Measurements from ENCODE around the gene PSME3IP1.
"Not testable (repeated sequence)": the region's sequence is repeated elsewhere in the genome, so short reads cannot be mapped to it uniquely, and the experiment has no call there.

Gene PSME3IP1

DNA sequence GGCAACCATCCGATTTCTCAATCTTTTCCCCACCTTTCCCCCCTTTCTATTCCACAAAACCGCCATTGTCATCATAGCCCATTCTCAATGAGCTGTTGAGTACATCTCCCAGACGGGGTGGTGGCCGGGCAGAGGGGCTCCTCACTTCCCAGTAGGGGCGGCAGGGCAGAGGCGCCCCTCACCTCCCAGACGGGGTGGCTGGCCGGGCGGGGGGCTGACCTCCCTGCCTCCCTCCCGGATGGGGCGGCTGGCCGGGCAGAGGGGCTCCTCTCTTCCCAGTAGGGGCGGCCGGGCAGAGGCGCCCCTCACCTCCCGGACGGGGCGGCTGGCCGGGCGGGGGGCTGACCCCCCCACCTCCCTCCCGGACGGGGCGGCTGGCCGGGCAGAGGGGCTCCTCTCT is 14.5 kb upstream of the PSME3IP1 start:
- DNase-seq (ENCODE audit: low read depth in 3 of 3), result not testable (repeated sequence)

DNA sequence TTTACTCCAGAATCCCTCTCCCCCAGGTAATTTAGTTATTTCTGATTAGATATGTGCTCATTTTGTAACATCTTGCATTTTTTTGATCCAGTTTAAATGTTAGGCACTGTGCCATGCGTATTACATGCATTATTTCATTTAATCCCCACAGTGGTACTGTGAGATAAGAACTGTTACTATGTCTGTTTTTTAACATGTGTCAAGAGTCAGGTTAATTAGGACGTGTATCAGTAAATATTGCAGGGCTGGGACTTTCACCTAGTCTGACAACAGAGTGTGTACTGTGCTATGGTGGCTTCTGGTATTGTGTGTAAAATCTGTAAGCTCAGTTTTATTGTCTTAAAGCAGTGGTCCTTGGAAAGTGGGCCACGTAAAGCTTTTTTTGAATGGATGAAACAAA is 10.9 kb upstream of the PSME3IP1 start:
- no peak for DNase-seq (ENCODE audit: low read depth in 3 of 3)

DNA sequence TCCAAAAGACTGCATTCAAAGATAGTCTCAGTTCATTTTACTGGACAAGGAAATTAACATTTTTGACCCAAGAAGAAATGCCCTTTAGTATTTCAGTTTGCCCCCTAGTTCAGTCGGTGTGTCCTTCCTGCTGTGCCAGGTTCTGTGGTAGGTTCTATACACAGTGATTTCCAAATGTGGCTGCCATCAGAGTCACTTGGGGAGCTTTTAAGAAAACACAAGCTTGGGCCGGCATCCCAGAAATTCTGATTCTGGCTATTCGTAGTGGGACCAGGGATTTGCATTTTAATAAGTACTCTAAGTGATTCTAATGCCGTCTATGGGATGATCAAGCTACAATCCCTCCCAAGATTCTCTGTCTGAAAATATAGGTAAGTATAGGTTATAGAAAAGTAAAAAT is 10.4 kb upstream of the PSME3IP1 start:
- DNase-seq (ENCODE audit: low read depth in 3 of 3), result no peak

DNA sequence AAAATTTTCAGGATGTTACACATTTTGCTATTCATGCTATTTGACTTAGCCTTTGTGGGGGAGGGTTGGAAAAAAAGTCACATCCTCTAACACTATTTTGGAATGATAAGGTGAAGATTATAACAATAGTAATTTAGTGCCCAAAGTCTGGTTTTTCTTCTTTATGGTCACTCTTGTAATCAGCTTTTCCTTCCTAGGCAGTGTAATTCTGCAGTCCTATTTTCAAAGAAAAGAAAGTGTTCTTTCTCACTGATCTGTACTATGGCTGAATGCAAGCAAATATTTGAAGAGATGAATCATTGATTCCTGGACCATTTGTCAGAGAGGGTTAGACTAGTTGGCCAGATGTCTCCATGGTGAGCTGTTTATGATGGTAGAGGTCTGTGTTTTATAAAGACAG is 8.7 kb upstream of the PSME3IP1 start:
- no peak for DNase-seq (ENCODE audit: low read depth in 3 of 3)

DNA sequence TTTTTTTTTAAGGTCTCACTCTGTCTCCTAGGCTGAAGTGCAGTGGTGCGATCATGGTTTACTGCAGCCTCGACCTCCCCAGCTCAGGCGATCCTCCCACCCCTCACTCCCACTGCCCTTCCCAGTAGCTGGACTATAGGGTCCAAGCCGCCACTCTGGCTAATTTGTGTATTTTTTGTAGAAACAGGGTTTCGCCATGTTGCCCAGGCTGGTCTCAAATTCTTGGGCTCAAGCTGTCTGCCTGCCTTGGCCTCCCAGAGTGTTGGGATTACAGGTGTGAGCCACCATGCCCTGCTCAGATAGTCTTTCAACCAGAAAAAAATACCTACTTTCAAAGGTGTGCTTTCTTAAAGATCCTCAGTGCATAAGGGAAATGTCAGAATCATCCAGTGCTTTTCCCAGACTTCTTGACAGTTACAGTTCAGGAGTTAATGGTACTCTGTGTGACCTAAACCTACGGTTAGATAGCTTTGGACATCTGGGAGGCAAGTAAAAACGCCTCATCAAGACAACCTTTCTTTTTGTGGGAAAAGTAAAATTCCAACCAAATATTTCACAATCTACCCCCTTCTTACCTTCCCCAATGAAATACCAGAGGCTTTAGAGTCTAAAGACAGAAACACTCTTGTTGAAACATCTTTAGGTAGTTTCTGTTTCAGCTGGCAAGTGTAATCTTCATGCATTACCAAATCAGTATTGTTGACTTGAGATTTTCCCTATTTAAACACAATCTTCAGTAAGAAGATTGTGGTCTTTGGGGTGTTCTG is 7.1 kb upstream of the PSME3IP1 start:
- DNase-seq (ENCODE audit: low read depth in 3 of 3), result no peak

DNA sequence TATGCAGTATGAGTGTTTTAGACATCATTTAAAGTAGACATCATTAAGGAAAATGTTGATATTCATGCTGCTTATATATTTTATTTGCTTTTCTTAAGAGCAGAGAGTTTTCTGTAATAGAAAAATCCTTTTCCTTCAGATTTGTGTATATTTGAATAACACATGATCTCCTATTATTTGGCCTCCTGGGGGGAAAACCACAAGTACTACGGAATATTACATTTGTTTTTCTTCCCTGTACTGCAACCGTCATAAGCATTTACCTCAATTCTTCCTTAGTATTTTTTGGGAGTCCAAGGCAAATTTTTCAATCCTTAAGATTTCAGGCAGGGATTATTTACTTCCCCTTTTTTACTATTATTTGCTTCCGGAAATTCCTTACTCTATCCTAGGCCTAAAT is 6.3 kb upstream of the PSME3IP1 start:
- no peak for DNase-seq (ENCODE audit: low read depth in 3 of 3)

DNA sequence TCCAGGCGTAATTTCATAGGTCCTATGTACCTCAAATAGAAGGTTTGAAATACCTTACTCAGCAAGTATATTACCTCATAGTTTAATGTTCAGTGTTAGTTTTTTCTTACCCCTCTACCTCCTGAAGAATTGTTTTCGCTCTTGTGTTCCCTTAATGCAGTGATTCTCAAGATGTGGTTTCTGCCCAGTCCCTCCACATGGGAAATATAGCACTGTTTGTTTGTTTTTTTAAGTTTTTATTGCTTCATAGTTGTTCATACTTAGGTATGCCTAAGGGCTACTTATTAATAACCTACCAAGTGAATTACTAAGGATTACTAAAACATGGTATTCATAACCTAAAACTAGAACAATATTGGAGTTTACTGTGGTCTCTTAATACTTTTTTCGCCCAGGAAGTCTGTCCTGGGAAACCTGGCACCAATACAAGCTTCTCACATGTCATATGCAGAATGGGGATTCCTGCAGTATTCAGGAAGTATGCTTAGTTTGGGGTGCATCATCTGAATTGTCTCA is 5.3 kb upstream of the PSME3IP1 start:
- DNase-seq (ENCODE audit: low read depth in 3 of 3), result no peak

DNA sequence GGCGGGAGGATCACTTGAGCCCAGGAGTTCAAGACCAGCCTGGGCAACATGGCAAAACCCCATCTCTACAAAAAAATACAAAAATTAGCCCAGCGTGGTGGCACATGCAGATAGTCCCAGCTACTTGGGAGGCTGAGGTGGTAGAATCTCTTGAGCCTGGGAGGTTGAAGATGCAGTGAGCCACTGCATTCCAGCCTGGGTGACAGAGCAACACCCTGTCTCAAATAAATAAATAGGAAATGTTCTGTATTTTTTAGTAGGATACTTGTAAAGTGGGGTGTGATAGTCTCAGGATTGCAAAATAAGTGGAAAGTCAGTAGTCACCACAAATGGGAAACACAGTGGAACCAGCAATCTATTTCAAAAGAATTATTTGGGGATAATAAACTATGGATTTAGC is 4.3 kb upstream of the PSME3IP1 start:
- DNase-seq (ENCODE audit: low read depth in 3 of 3), result no peak

DNA sequence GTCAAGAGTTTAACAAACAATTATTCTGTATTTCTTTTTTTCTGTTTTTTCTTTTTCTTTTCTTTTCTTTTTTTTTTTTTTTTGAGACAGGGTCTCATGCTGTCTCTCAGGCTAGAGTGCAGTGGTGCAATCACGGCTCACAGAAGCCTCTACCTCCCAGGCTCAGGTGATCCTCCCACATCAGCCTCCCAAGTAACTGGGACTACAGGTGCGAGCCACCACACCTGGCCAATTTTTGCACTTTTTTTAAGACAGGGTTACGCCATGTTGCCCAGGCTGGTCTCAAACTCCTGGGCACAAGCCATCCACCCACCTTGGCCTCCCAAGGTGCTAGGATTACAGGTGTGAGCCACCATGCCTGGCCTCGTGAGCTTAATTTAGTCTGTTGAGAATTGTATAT is 3.7 kb upstream of the PSME3IP1 start:
- DNase-seq (ENCODE audit: low read depth in 3 of 3), result not testable (repeated sequence)

DNA sequence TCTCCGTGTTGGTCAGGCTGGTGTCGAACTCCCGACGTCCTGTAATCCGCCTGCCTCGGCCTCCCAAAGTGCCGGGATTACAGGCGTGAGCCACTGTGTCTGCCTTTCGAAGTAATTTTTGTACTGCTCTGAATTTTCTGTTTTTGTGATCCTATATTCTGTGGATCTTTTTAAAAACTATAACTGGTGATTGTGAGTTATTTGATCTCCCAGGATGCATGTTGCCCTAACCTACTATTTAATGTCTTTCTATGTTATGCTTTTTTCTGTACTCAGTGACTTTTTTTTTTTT is 2.8 kb upstream of the PSME3IP1 start:
- no peak for DNase-seq (ENCODE audit: low read depth in 3 of 3)

DNA sequence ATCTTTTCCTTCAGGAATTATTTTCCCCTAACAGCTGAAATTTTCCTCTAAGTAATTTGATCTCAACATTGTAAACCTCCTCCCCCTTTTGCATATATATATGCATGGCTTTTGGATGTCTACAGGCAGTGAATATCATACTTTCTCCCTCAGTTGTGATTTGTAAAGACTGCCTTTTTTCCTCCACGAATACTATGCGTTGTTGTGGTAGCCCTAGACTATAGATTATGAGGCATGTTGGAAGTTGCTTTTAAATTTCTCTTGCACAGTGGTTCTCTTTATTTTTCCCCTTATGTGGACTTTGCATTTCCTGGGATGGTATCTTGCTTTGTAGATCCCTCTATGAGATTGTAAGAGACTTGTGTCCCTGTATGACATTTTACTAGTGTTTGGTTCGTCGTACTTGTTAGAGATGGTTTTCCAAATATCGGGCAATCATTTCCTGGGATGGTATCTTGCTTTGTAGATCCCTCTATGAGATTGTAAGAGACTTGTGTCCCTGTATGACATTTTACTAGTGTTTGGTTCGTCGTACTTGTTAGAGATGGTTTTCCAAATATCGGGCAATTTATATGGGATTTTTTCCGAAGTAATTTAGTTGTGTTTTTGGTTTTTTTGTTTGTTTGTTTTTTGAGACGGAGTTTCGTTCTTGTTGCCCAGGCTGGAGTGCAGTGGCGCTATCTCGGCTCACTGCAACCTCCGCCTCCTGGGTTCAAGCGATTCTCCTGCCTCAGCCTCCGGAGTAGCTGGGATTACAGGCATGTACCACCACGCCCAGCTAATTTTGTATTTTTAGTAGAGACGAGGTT is 2.3 kb upstream of the PSME3IP1 start:
- not testable (repeated sequence) for DNase-seq (ENCODE audit: low read depth in 3 of 3)

DNA sequence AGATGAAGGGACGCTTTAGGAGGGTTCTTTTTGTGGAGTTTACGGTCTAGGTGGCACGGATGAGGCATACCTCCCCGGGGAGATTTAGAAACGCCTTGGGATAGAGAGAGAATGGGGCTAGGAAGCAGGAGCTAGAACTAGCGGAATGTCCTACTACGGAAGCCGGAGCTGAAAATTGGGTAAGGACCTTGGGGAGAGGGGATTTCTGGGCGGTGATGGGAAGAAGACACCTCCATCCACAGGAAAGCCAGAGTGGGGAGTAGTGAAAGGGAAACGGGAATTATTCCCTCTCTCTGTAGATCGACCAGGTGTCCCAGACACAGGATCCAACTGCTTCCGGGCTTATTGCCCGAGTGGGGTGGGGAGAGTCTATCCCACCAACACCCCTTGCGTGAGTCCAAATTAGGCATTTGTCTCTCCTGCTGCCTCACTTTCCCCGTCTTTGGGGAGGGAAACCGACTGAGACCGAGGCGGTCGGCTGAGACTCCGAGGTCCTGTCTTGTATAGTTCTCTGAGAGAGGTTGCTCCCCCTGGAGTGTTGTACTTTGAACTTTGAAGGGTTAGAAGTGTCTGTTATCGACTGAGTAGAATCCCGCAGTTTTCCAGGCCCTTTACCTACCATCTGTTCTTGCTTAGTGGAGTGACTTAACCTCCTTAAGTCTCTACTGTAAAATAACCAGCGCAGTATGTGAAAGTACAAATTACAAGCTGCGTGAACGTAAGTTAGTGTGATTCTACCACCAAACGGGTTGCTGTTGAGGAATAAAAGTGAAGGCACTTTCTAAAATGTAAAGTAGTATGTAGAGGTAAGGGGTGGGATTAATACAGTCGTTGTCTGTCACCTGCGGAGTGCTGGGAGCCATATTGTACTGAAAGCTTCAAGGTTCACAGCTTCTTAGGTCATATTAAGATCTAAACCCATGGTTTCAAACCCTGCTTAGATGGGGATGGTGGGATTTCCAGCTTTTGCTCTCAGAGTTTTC is 1.3 kb upstream of the PSME3IP1 start:
- DNase-seq (ENCODE audit: low read depth in 3 of 3), result no peak

DNA sequence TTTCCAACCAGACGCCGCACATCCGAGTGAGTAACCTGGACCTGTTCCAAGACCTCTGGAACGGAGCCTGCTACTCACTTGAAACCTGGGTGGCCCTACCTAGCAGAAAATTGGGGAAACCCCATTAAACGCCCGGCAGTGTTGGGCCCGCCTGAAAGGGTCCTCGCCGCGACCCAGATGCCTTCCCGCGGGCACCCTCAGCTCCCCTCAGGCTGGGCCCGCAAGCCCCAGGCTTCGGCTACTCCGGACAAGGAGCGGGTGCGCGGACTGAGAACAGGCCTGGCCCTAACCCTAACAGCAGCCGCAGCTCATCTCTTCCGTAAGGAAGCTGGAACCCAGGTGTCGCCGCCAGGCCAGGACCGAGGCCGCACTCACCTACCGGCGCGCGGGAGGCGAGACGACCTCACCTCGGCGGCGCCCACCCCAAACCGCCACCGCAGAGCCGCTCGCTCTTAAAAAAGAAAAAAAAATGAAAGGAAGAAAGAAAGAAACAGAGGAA is 344 bp downstream of the PSME3IP1 start:
- DNase-seq (ENCODE audit: low read depth in 3 of 3), result peak in 1 of 3 experiments; percentile 19

DNA sequence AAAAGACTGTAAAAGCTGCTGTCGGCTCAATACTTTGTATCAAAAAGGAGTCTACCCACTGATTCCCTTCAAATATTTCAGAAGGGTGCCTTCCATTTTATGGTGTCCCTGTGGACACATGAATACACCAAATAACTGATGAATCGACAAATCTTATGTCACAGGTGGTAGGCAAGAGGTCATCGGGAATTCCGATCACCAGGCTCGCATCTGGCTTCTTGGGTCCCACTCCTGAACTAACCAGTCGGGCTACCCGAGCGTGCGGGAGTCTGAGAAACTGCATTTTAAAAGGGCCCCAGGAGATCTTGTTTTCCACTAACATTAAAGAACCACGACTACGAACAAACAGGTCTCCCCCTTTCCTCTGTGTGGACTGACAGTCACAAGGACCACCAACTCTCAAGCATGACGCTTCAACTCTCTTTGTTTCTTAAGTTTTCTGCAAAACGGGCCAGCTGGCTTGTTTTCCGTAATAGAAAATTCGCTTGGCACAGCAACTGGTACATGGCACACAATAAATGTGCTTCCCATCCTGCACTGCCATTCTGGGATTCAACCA is 873 bp downstream of the PSME3IP1 start:
- DNase-seq (ENCODE audit: low read depth in 3 of 3), result no peak

DNA sequence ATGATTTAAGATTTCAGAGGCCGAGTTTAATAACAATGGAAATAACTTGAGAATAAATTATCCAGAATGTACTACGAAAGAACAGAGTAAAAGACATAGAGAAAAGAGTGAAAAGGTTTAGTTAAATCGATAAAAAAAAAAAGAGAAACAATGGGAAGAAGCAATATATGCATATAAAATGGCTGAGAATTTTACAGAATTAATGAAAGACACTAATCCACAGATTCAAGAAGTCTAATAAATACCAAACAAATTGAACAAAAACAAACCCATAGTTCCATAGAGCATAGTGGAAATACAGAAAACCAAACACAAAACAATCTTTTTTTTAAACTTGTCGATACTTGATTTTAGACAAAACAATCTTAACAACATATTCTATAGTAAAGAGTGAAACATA is 1.7 kb downstream of the PSME3IP1 start:
- DNase-seq (ENCODE audit: low read depth in 3 of 3), result no peak

DNA sequence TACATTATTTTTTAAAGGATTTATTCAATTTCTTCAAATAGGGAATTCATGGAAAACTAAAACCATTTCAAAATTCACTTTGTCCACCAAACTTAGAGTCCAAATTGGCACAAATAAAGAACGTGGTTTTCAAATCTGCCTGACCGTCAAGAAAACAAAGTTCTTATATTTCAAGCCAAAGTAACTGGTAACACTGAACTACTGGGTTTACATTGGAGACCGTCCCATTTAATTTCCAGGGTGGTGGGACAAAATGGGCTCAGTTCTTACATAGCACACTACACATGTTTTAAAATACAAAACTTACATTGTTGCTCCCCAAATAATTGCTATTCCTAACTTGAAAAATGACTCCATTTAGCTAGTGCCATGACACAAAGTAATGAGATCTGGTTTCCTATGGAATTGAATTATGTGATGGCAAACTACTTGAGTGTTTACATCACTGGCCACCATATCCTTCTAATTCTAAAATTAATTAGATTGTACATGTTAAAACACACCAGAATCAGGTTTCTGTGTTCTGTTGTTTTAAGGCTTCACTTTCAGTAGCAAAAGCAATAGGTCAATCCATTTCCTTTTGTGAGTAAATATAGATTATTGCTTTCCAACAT is 6.5 kb downstream of the PSME3IP1 start:
- DNase-seq (ENCODE audit: low read depth in 3 of 3), result no peak

DNA sequence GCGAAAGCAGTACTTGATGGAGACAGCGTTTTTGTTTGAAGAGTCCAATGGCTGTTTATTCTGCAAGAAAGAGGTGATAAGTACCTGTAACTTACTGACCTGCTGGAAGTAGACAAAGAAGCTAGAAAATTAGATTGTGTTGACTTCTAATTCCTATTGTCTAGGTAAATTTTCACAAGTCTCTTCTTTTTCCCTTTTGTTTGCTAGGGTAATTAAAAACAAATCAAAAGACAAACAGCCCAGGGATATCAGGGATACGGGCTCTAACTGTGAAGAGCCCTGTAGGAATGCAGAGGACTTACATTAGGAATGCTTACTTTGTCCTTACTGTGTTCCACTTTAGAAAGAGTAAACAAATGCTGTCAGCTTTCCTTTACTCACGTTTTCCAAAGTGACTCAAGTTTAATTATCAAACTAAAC is 7.0 kb downstream of the PSME3IP1 start:
- DNase-seq (ENCODE audit: low read depth in 3 of 3), result no peak

DNA sequence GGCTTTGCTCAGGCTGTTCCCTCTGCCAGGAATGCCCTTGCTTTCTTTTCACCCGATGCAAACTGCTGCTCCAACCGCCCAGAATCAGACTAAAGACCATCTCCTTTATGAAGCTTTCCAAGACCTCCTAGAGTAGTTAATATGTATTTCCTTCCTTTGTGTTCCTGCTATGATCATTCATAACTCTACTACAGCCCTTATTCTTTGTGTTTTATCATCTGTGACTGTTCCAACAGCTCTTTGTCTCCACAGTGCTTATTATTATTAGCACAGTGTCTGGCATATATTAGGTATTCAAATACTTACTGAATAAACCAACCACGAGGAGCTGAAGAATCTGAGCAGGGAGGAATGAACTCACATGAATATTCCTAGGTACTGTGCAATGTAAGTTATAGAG is 7.6 kb downstream of the PSME3IP1 start:
- DNase-seq (ENCODE audit: low read depth in 3 of 3), result no peak

DNA sequence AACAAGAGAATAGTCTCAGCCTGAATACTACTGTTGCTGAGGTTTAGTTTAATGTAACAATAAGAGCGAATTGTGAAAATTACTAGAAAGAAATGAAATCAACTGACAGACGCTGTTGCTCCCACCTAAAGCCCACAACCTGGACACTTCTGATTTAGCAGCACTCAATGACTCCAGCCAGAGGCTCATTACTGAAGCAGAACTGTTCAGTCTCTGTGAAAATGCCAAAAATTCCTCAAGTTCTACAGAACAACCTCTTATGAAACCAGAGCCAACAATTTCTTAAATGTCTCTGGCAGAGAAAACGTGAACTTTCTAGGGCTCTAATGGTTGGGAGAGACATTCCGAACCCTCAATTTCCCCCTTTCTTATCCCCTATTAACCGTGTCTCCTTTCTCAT is 9.9 kb downstream of the PSME3IP1 start:
- no peak for DNase-seq (ENCODE audit: low read depth in 3 of 3)

DNA sequence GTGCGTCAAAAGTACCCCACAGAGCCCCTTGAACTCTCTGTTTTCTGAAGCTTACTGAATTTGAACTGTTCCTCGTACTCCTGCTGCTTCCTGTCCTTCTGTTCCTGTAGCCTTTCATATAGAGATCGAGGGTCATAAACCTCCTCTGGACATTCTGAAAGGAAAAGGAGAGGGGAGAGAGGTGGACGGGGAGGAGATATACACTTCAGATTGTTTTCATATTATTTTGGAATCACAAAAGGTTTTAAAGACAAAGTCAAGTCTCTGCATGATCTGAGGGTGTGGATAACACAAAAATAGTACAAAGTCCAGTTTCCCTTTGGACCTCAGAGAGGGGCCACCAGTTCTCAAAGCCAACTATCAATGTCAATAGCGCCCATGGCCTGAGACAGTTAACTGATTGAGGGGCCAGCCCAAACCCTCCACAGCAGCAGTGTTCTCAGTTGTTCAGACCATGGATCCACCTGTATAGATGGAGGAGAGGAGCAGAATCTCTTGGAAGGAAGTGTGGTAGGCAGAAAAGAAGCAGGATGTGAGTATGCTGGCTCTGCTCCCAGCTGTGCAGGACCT is 13.0 kb downstream of the PSME3IP1 start:
- no peak for DNase-seq (ENCODE audit: low read depth in 3 of 3)

DNA sequence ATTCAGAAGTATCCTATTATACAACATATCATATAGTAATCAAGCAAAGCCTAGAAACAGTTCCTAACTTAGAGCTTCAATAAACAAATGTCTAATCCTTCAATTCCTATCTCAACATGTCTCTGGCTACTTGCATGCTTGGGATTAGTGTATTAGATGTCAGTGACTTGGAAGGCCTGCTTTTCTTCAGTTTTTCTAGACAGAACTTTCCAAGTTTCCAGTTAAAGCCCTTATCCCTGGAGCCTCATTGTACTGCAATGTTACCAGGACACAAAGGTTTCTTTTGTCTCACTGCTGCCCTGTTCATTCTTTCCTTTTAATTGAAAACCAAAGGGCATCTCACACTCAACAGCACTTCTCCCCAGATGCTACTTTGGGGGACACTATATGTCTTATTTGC is 16.5 kb downstream of the PSME3IP1 start:
- no peak for DNase-seq (ENCODE audit: low read depth in 3 of 3)
